Panc1 (cell line): ENCODE results near the gene MCMBP. TPM values are rescaled to one million over a fixed set of nuclear protein-coding genes. Genes with fewer than 3 reads are reported as not detected.

Experiments used
- ATAC-seq: fragments of 200-7000 bp; cut with Tn5 transposase; 2 replicates; pipeline ENCODE4 v1.9.1; 2020; ENCODE audit warnings: mild to moderate bottlenecking, moderate library complexity
- BruUV-seq: library from RNA; stranded (reverse); fragments of 400-500 nt; replicated peaks from 2 replicates; lab custom pipeline; 2021; lab: Mats Ljungman, UMichigan
- CTCF ChIA-PET: fragments of 300-600 bp; sonication (Branson Sonifier 250); formaldehyde crosslinking; loops from one replicate; lab custom pipeline; 2022; ENCODE audit warnings: antibody characterized with exemption; lab: Charles Lee
- POLR2A ChIA-PET: fragments of 300-600 bp; sonication (Branson Sonifier 250); formaldehyde crosslinking; loops from one replicate; lab custom pipeline; 2022; ENCODE audit warnings: antibody characterized with exemption; lab: Charles Lee
- DNase-seq: peaks from one replicate; pipeline ENCODE4 v3.0.0-alpha.2; 2010; ENCODE audit warnings: low read depth, low spot score
- H3K27ac ChIP-seq: 2 replicates; pipeline ENCODE4 v1.5.1; 2011; ENCODE audit warnings: mild to moderate bottlenecking, low read length, inconsistent platforms
- H3K27me3 ChIP-seq: fragments of 200-500 bp; sonication (Bioruptor generic); 2 replicates; pipeline ENCODE4 v1.6.0; 2014; ENCODE audit warnings: low read length, inconsistent platforms; ENCODE audit not compliant: control insufficient read depth, insufficient read depth
- H3K36me3 ChIP-seq: fragments of 200-500 bp; sonication (Bioruptor generic); 2 replicates; pipeline ENCODE4 v1.5.1; 2014; ENCODE audit warnings: inconsistent platforms, mild to moderate bottlenecking, low read length, moderate library complexity; ENCODE audit not compliant: control insufficient read depth, insufficient read depth
- H3K4me1 ChIP-seq: 2 replicates; pipeline ENCODE4 v1.5.1; 2011; ENCODE audit warnings: inconsistent platforms, mild to moderate bottlenecking, low read length, moderate library complexity; ENCODE audit not compliant: control insufficient read depth, insufficient read depth
- H3K4me3 ChIP-seq, 2 experiments: 2 replicates each; pipeline ENCODE4 v1.5.1; 2011 to 2012; ENCODE audit warnings: low read depth in 2 of 2, low read length in 2 of 2, mild to moderate bottlenecking in 2 of 2, inconsistent platforms in 1 of 2, moderate library complexity in 1 of 2
- H3K9me3 ChIP-seq: fragments of 200-500 bp; sonication (Bioruptor generic); 2 replicates; pipeline ENCODE4 v1.5.1; 2014; ENCODE audit warnings: low read depth, mild to moderate bottlenecking, inconsistent platforms, low read length, moderate library complexity; ENCODE audit not compliant: control insufficient read depth, insufficient read depth
- POLR2AphosphoS5 ChIP-seq: IDR thresholded peaks from 2 replicates; pipeline ENCODE4 v1.6.1; 2012; ENCODE audit warnings: mild to moderate bottlenecking, low read depth, low read length, moderate library complexity
- SIN3A ChIP-seq: IDR thresholded peaks from 2 replicates; pipeline ENCODE4 v1.6.1; 2012; ENCODE audit warnings: low read depth, mild to moderate bottlenecking, low read length, moderate library complexity, borderline replicate concordance; ENCODE audit not compliant: insufficient read depth
- TCF7L2 ChIP-seq: IDR thresholded peaks from 2 replicates; pipeline ENCODE4 v1.6.1; 2011; ENCODE audit warnings: mild to moderate bottlenecking, low read depth, low read length, inconsistent platforms
- in situ Hi-C: cut with HindIII; loops from 2 replicates; pipeline ENCODE4 v1.10.0; 2016; ENCODE audit warnings: low sequenced_read_pairs, low pct_unique_long_range_greater_than_20kb
- intact Hi-C: fragments of 100-400 bp; cut with micrococcal nuclease; formaldehyde crosslinking; loops from one replicate; pipeline ENCODE4 v1.10.0; 2022; ENCODE audit not compliant: unreplicated experiment
- total RNA-seq: library from RNA; stranded (reverse); gene quantifications from one replicate; pipeline ENCODE4 v1.2.1, GENCODE V29; 2021; ENCODE audit not compliant: unreplicated experiment
- TF ChIP-seq, protein P1 (sequence below): fragments of 450-650 bp; IDR thresholded peaks from 2 replicates; pipeline ENCODE4 v1.5.1; 2017; ENCODE audit warnings: mild to moderate bottlenecking
- TF ChIP-seq, protein P2 (sequence below), 2 experiments: IDR thresholded peaks; 2 replicates each; pipeline ENCODE4 v1.6.1; 2011 to 2012; ENCODE audit warnings: low read depth in 2 of 2, control low read depth in 1 of 2, low read length in 1 of 2, mild to moderate bottlenecking in 1 of 2, moderate library complexity in 1 of 2; ENCODE audit not compliant: insufficient read depth in 1 of 2

Gene MCMBP
- total RNA-seq, 1 experiment from 2014 or later = 94.5 TPM

- in situ Hi-C loops = no loop called here
- TF ChIP-seq TCF7L2 = no peak
- TF ChIP-seq, protein P1, sequence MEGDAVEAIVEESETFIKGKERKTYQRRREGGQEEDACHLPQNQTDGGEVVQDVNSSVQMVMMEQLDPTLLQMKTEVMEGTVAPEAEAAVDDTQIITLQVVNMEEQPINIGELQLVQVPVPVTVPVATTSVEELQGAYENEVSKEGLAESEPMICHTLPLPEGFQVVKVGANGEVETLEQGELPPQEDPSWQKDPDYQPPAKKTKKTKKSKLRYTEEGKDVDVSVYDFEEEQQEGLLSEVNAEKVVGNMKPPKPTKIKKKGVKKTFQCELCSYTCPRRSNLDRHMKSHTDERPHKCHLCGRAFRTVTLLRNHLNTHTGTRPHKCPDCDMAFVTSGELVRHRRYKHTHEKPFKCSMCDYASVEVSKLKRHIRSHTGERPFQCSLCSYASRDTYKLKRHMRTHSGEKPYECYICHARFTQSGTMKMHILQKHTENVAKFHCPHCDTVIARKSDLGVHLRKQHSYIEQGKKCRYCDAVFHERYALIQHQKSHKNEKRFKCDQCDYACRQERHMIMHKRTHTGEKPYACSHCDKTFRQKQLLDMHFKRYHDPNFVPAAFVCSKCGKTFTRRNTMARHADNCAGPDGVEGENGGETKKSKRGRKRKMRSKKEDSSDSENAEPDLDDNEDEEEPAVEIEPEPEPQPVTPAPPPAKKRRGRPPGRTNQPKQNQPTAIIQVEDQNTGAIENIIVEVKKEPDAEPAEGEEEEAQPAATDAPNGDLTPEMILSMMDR = no peak
- TF ChIP-seq POLR2AphosphoS5 = no peak
- TF ChIP-seq SIN3A = no peak
- TF ChIP-seq, protein P2, sequence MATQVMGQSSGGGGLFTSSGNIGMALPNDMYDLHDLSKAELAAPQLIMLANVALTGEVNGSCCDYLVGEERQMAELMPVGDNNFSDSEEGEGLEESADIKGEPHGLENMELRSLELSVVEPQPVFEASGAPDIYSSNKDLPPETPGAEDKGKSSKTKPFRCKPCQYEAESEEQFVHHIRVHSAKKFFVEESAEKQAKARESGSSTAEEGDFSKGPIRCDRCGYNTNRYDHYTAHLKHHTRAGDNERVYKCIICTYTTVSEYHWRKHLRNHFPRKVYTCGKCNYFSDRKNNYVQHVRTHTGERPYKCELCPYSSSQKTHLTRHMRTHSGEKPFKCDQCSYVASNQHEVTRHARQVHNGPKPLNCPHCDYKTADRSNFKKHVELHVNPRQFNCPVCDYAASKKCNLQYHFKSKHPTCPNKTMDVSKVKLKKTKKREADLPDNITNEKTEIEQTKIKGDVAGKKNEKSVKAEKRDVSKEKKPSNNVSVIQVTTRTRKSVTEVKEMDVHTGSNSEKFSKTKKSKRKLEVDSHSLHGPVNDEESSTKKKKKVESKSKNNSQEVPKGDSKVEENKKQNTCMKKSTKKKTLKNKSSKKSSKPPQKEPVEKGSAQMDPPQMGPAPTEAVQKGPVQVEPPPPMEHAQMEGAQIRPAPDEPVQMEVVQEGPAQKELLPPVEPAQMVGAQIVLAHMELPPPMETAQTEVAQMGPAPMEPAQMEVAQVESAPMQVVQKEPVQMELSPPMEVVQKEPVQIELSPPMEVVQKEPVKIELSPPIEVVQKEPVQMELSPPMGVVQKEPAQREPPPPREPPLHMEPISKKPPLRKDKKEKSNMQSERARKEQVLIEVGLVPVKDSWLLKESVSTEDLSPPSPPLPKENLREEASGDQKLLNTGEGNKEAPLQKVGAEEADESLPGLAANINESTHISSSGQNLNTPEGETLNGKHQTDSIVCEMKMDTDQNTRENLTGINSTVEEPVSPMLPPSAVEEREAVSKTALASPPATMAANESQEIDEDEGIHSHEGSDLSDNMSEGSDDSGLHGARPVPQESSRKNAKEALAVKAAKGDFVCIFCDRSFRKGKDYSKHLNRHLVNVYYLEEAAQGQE (IDR thresholded peaks at IDR 0.05; ENCODE audit: insufficient read depth in 1 of 2, low read depth in 2 of 2, low read length in 1 of 2) = no peak
- Histone ChIP-seq H3K4me1 (no peaks in the 10 kb centered on the region), H3K27ac (no peak overlapping the region), H3K4me3 (no peak overlapping the region), H3K36me3 (no peaks in the 10 kb centered on the region), H3K9me3 (no peaks in the 10 kb centered on the region), H3K27me3 (no peaks in the 10 kb centered on the region)
- no TSS peak for BruUV-seq
- ATAC-seq (no peak), DNase-seq (no peak)
- POLR2A ChIA-PET = interaction anchor here (0.6 kb wide), 1 partner anchor 75 kb away, joined by 6 read pairs; no protein-coding TSS in a partner anchor
- intact Hi-C loops = no loop called here
- CTCF ChIA-PET = interaction anchor here (0.6 kb wide), 1 partner anchor 33 kb away, joined by 3 read pairs; no protein-coding TSS in a partner anchor
Measured at GRCh38 chr10:119806334-119807130, 66.1 kb downstream of the MCMBP start.

- DNase-seq = no peak
- Histone ChIP-seq H3K4me3 (no peak overlapping the region), H3K9me3 (no peaks in the 10 kb centered on the region), H3K27ac (no peak overlapping the region), H3K27me3 (no peaks in the 10 kb centered on the region), H3K4me1 (no peaks in the 10 kb centered on the region), H3K36me3 (no peaks in the 10 kb centered on the region)
- no peak for ATAC-seq
- ChIA-PET POLR2A (no interaction called here), CTCF (interaction anchor here (0.6 kb wide), 1 partner anchor 32 kb away, joined by 3 read pairs; no protein-coding TSS in a partner anchor)
- intact Hi-C loops = no loop called here
- TF ChIP-seq, protein P2 (IDR thresholded peaks at IDR 0.05; ENCODE audit: insufficient read depth in 1 of 2, low read depth in 2 of 2, low read length in 1 of 2) = no peak
- TF ChIP-seq TCF7L2 (no peak), SIN3A (no peak)
- in situ Hi-C loops = no loop called here
- no TSS peak for BruUV-seq
Measured at GRCh38 chr10:119805702-119806230, 66.9 kb downstream of the MCMBP start.
